PC-9 (cell line): ENCODE data around the gene PPP1R3G.

Source experiments
- EZH2 ChIP-seq: fragments of 200-600 bp; sonication (generic); IDR thresholded peaks from 2 replicates; pipeline ENCODE4 v1.8.0; 2017; ENCODE audit warnings: antibody characterized with exemption, low read depth
- TF ChIP-seq, protein P1 (sequence below): fragments of 200-600 bp; sonication (generic); conservative IDR thresholded peaks from 2 replicates; pipeline ENCODE4 v1.6.1; 2017; ENCODE audit warnings: mixed run types, antibody characterized with exemption, mild to moderate bottlenecking, moderate library complexity

- TF ChIP-seq, protein P1, sequence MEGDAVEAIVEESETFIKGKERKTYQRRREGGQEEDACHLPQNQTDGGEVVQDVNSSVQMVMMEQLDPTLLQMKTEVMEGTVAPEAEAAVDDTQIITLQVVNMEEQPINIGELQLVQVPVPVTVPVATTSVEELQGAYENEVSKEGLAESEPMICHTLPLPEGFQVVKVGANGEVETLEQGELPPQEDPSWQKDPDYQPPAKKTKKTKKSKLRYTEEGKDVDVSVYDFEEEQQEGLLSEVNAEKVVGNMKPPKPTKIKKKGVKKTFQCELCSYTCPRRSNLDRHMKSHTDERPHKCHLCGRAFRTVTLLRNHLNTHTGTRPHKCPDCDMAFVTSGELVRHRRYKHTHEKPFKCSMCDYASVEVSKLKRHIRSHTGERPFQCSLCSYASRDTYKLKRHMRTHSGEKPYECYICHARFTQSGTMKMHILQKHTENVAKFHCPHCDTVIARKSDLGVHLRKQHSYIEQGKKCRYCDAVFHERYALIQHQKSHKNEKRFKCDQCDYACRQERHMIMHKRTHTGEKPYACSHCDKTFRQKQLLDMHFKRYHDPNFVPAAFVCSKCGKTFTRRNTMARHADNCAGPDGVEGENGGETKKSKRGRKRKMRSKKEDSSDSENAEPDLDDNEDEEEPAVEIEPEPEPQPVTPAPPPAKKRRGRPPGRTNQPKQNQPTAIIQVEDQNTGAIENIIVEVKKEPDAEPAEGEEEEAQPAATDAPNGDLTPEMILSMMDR: no peak
- no peak for TF ChIP-seq EZH2
These were observed 25.1 kb downstream of the PPP1R3G start for GRCh38 chr6:5110246-5110645.
